Measurements from ENCODE around the gene TMPRSS11D. TPM values are rescaled to one million over a fixed set of nuclear protein-coding genes. Genes with fewer than 3 reads are reported as not detected.

The TMPRSS11D gene
- total and polyA plus RNA-seq, 2 of the 8 experiments (the other 6 are each of a cell fraction or from before 2014, with no cell fraction given), result not detected

Other genes starting within 250 kb of the TMPRSS11D start
- gene UBA6, start 182.8 kb downstream of the TMPRSS11D start, total RNA-seq (2021; fragmentation: NEBNext Ultra II Directional; extraction: Animal tissue kit (Norgen Biotek cat#: 25700)), result 74.3 and 78.0 TPM in 2 replicates
- 14.7 and 17.4 TPM in 2 replicates for gene UBA6, start 182.8 kb downstream of the TMPRSS11D start, polyA plus RNA-seq (2011; rRNA removed)
- not detected in 2 replicates for gene GNRHR, start 129.6 kb downstream of the TMPRSS11D start, total RNA-seq (2021; fragmentation: NEBNext Ultra II Directional; extraction: Animal tissue kit (Norgen Biotek cat#: 25700))
- gene GNRHR, start 129.6 kb downstream of the TMPRSS11D start, polyA plus RNA-seq (2011; rRNA removed), result not detected in 2 replicates
- not detected in 2 replicates for gene TMPRSS11A, start 79.5 kb upstream of the TMPRSS11D start, total RNA-seq (2021; fragmentation: NEBNext Ultra II Directional; extraction: Animal tissue kit (Norgen Biotek cat#: 25700))
- gene TMPRSS11A, start 79.5 kb upstream of the TMPRSS11D start, polyA plus RNA-seq (2011; rRNA removed), result not detected in 2 replicates
- not detected in 2 replicates for gene TMPRSS11F, start 245.9 kb upstream of the TMPRSS11D start, total RNA-seq (2021; fragmentation: NEBNext Ultra II Directional; extraction: Animal tissue kit (Norgen Biotek cat#: 25700))
- gene TMPRSS11F, start 245.9 kb upstream of the TMPRSS11D start, polyA plus RNA-seq (2011; rRNA removed), result not detected in 2 replicates